ENCODE data around the gene BATF.

The BATF gene

DNA sequence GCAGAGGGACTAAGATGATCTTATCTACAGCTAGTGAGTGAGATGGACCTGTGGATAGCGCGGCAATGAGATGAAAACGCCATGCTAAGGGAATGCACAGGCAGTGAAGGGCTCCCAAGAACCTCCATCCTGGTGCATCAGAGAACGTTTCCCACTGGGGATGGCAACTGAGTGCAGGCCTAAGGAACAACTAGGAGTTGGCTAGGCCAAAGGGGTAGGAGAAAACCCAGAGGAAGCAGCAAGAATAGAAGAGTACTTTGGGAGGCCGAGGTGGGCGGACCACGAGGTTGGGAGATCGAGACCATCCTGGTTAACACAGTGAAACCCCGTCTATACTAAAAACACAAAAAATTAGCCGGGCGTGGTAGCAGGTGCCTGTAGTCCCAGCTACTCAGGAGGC, 24.6 kb upstream of the BATF start:
- DNase-seq (ENCODE audit: low read depth): no peak
- no peak overlapping the region for H3K4me3 ChIP-seq (ENCODE audit: low read depth, low read length)

DNA sequence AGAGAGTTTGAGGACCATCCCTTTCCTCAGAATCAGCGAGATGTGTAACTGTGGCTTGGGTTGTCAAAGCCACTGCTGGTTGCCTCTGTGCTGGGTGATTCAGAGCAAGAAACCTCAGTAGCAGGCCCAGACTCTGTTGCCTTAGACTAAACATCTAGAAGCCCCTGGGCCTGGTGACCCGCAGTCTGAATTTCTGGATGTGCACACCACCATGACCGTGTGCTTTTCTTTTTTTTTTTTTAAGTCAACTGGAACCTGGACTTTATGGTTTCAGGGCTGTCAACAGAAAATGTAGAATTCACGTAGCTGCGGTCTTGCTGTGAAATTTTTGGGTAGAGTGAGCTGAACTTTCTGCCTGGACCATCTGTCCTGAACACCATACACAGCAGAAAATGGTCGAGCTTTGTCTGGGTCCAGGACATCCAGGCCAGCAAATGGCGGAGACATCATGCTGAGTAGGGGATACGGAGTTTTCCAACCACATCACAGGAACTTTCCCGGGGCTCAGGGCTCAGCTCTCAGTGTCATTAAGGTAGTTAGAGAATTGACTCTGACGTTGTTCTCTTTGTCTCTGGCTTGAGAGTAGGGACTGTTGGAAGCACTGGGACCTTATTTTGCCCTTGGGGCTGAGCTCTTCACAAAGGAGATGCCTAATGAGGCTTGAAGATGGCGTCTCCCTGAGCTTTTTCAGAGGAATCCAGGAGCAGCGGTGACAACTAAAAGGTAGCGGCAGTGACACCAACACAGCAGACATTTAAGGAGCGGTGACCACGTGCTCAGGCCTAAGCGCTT, 23.0 kb upstream of the BATF start:
- no peak overlapping the region for H3K4me3 ChIP-seq (ENCODE audit: low read depth, low read length)
- no peak for DNase-seq (ENCODE audit: low read depth)

DNA sequence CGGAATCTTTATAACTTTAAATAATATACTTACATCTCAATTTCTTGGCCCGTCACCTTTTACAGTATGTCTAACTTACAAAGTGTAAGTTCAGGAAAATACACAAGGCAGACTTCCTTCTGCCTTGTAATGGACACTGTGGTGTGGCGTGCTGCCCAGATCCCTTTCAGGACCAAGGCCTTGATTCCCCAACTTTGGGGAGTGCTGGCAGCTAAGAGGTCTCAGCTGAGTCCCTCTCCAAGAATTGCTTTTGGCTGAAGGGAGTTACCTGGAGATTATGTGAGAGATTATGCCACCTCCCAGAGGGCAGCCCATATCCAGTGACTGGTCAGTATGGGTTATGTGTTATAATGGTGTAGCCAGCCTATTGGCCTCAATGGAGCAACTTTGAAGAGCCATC, 21.2 kb upstream of the BATF start:
- no peak overlapping the region for H3K4me3 ChIP-seq (ENCODE audit: low read depth, low read length)
- no peak for DNase-seq (ENCODE audit: low read depth)

DNA sequence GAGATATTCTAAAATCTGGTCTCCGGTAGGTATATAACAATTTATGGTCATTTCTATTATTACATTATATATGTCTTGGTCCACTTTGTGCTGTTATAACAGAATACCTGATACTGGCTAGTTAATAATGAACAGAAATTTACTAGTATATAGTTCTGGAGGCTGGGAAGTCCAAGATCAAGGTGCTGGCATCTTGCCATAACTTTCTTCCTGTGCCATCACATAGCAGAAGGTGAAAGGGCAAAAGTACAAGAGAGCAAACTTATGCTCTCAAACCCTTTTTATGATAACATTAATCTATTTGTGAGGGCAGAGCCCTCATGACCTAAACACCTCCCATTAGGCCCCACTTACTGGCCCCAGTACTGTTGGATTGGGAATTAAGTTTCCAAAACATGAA, 17.9 kb upstream of the BATF start:
- no peak for DNase-seq (ENCODE audit: low read depth)
- H3K4me3 ChIP-seq (ENCODE audit: low read depth, low read length): no peak overlapping the region

DNA sequence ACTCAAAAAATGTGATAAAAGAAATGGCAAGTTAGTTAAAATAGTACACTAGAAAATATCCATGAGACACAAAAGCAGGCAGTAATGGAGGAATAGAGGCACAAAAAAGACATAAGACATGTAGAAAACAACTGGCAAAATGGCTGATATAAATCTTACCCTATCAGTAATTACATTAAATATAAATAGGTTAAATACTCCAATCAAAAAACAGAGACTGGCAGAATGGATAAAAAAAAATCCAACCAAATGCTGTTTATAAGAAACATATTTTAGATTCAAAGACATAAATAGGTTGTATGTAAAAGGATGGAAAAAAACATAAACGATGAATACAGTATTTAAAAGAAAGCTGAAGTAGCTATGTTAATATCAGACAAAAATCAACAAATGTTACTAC, 15.3 kb upstream of the BATF start:
- no peak overlapping the region for H3K4me3 ChIP-seq (ENCODE audit: low read depth, low read length)
- no peak for DNase-seq (ENCODE audit: low read depth)

DNA sequence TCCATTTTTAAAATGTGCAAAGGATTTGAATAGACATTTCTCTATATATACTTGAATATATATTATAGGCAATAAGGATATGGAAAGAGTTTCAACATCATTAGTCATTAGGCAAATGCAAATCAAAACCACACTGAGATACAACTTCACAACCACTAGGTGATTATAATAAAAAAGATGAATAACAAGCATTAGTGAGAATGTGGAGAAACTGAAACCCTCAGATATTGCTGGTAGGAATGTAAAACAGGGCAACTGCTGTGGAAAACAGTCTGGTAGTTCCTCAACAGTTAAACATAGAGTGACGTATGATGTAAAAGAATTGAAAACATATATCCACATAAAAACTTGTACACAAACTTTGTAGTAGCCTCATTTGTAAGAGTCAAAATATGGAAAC, 11.7 kb upstream of the BATF start:
- DNase-seq (ENCODE audit: low read depth): no peak
- H3K4me3 ChIP-seq (ENCODE audit: low read depth, low read length): no peak overlapping the region

DNA sequence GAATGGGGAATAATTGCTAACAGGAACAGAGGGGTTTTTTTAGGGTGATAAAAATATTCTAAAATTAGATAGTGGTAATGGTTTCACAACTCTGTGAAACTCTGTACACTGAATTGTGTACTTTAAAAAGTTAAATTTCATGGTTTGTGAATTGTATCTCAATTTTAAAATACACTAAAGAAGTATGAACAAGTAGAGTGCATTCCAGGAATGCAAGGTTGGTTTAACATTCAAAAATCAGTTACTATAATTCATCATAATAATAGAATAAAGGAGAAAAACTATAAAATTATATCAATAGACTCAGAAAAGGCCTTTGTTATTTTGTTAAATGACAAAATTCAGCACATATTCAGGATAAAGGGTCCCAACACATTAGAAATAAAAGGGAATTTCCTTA, 11.1 kb upstream of the BATF start:
- no peak for DNase-seq (ENCODE audit: low read depth)
- no peak overlapping the region for H3K4me3 ChIP-seq (ENCODE audit: low read depth, low read length)

DNA sequence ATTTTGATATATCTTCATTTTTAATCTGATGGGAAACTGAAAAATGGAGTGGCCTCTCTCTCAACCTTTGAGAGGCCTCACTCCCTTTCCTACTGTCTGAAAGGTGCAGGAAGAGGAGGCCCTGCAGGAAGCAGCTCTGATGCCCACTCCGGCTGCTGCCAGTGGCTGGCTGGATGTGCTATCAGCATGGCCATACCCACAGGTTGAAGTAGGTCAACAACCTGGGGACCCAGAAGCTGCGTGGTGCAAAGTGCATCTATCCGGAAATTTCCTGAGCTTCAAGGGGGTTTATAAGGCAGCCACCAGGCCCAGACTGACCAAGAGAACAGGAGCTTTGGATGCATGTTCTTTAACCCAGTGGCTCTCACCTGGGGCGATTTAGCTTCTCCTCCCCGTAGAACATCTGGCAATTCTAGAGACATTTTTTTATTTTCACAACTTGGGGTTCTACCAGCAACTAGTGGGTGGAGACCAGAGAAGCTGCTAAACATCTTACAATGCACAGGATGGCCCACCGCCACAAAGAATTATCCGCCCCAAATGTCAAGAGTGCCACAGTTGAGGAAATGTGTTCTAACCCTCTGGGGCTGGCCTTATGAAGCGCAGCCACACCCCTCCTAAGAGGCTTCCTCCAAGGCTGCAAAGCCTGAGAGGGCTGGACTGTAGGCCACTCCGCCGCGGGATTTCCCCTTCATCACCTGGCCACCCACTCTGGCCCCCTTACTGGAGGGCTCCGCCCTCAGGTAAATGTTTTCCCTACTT, 8.2 kb upstream of the BATF start:
- DNase-seq (ENCODE audit: low read depth): no peak
- no peak overlapping the region for H3K4me3 ChIP-seq (ENCODE audit: low read depth, low read length)

DNA sequence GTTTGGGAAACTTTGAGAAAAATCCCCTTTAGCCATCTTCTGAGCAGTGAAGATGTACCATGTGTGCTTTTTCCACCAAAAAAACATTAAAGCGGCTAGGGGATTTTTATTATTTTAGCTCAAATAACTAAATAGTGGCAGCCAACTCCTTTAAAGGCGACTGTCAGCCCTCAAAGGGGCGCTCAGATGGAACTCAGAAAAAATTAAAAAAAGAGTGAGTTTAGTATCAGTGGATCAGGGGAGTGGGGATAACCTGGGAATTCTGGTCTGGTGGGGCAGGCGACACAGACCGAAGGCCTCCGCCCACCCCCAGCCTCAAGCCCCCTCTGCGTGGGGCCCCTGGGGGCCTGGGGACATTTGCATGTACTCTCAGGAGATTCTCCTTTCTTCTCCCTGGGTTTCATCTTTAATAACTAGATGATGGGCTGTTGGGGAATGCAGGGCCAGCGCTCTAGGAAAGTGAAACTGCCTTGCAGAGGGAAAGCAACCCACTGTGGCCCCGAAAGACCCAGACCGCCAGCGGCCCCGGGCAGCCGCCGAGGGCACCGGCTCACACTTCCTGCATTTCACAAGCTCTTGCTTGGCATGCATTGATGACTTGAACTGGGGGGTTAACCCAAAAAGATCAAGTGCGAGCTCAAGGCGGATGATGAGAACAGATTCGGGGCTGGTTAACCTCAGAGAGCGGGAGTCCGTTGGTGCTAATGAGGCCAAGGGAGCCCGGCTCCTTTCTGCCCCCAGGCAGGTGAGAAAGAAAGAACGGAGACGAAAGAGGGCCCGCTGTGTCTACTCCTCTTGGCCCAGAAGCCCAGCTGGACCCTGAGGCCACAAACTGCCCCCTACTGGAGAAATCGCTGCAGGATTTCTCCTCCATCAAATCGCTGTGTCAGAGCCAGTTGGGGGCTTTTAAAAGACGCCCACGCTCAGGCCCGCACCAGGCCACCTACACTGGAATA, 7.3 kb upstream of the BATF start:
- peak; percentile 16 for DNase-seq (ENCODE audit: low read depth)
- peak overlapping the region; percentile 32 for H3K4me3 ChIP-seq (ENCODE audit: low read depth, low read length)

DNA sequence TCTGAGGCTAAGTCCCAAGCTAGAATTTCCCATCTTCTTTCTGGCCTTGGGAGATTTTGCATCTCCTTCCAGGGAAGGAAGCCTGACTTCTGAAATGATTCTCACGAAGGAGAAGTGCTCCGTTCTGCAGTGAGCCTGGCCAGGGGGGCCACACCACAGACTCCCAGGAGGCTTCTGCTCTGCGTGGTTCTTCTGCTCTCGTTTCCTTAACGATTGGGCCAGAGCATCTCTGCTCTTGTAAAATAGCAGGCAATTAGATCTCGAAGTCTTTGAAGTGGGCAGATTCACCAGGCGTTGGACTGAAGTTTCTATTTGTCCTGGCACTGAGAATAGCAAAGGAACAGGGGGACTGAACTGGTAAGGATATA, 6.7 kb upstream of the BATF start:
- peak overlapping the region; percentile 32 for H3K4me3 ChIP-seq (ENCODE audit: low read depth, low read length)
- DNase-seq (ENCODE audit: low read depth): peak; percentile 76

DNA sequence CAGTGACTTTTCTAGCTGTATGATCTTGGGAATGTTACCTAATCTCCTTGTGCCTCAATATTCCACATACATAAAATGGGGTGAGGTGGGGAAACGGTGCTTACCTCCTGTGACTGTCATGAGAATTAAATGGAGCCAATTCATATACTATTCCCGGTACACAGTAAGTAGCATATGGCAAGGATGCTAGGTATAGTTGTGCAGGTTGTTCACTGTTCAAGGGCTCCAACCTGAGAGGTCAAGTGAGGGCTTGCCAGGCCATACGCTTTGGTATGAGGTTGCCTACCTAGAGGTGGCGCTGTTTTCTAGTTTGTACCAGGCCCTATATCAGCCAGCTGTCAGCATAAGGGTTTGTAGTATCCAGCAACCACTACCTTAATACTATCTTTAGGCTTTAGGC, 3.6 kb upstream of the BATF start:
- no peak for DNase-seq (ENCODE audit: low read depth)
- H3K4me3 ChIP-seq (ENCODE audit: low read depth, low read length): no peak overlapping the region

DNA sequence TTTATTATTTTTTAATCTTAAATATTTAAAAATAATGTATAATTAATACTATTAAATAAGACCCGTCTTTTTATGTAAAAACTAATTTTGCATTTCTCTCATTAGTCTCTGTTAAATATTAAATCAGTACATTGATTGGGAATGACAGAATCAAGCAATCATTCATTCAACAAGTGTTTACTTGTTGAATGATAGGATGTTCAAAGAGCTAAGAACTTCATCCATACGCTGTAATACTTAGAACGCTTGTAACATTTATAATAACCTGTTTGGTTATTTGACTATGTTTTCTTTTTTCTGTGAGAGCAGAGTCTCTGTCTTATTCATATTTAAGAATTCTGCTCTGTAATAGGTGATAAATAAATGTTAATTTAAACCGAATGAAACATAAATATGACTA, 2.9 kb upstream of the BATF start:
- DNase-seq (ENCODE audit: low read depth): no peak
- no peak overlapping the region for H3K4me3 ChIP-seq (ENCODE audit: low read depth, low read length)

DNA sequence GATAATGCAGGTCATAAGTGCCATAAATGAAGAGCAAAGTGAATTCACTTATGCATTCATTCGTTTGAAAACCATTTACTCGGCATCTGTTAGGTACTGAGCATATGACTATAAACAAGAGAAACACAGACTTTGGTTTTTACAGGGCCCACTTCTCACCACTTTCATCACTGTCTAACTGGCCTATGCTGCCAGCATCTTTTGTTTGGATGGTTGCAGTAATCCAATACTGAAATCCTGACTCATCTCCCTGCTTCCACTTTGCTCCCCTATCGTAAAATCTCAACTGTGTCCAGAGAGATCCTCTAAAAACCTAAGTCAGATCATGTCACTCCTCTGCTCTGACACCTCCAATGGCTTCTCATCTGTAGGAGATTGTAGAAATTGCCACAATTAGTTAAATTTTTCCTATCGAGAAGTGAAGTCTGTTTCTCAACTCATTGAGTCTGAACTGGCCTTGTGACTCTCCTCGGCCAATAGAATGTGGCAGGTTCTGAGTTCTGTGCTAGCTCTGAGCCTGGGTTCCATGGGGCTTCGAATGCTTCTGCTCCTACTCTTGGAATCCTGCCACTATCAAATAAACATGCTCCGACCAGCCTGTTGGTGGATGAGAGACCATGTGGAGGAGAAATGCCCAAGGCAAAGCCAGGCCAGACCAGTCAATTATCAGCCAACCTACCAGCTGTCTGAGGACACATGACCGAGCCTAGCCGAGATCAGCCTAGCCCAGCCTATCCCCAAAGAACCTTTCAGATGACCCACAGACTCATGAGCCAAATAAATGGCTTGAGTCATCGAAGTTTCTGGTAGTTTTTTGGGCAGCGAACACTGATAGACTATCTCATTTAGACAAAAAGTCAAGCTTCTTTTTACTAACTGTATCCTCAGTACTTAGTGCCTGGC, 2.2 kb upstream of the BATF start:
- DNase-seq (ENCODE audit: low read depth): peak; percentile 47
- H3K4me3 ChIP-seq (ENCODE audit: low read depth, low read length): no peak overlapping the region

DNA sequence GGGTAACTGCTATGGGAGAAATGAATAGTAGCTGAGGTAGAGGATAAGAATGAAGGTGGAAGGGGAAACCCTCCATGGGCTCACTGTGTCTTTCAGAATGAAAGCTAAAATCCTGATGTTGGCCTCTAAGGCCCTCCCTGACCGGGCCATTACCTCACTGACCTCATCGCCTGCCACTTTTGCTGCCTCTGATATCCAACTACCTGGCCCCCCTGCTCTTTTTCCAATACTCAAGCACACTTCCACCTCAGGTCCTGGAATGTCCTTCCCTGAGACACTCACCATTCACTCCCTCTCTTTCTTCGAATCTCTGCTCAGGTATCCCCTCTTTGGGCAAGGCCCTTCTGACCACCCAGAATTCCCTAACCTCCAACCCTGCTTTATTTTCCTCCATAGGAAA, 1.4 kb upstream of the BATF start:
- H3K4me3 ChIP-seq (ENCODE audit: low read depth, low read length): no peak overlapping the region
- DNase-seq (ENCODE audit: low read depth): no peak

DNA sequence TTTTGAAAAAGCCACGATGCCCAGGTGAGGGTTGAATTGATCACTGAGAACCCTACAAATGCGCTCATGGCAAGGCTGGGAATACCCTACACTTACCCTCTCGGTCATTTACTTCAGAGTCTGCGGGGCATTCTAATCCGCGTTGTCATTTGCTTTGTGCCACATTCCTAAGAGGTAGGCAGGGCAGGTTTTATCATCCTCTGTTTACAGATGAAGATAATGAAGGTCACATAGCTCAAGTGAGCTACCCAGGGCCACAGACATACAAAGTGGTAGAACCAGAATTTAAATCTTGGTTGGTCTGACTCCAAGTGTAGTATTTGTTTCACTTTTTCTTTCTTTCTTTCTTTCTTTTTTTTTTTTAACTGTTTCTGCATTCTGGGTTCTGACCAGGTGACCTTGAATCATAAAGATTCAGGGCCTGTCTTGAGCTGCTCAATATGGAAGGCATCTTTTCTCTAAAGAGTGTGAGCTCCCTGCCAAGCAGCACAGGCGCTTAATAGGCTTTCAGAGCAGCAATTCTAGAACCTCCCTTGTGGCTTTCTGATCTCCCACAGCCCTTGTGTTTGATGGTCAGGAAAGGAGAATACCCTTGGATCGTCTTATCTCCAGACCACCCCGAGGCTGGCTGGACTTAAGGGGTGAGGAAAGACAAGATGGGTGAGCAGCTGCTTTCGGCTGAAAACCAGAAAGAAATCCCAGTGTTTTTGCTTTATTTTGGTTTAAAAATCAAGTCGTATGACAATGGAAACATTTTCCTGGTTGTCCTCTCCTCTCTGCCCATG, 662 bp upstream of the BATF start:
- no peak for DNase-seq (ENCODE audit: low read depth)
- H3K4me3 ChIP-seq (ENCODE audit: low read depth, low read length): no peak overlapping the region

DNA sequence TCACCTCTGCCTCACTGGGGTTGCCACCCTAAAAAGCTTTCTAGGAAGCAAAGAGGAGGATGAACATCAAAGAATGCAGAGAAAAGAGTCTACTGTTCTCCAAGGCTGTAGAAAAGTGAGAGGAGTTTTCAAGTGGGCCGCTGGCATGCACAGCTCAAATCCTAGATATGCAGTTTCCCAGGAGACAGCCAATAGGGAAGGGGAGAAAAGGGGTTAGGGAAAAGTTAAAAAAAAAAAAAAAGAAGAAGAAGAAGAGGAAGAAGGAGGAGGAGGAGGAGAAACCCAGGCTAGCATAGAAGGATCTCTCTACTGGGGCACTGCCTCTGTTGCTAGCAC, 682 bp downstream of the BATF start:
- H3K4me3 ChIP-seq (ENCODE audit: low read depth, low read length): no peak overlapping the region
- DNase-seq (ENCODE audit: low read depth): no peak

DNA sequence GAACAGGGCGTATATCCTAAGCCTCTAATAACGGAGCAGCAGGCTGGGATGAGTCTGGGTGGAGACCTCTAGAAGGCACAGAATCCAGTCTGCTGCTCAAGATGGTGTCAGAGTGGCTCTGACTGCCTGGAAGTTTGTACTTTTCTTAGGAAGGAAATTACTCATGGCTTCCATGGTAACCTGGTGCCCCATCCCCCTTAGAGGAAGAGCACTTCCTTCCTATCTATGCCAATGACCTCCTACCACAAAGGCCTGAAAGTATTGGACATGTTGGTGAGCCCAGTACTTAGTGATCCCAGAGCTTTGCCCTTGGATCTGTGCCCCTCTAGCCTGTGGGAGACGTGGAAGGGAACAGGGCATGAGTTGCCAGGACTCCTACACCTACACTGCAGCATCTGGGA, 1.5 kb downstream of the BATF start:
- DNase-seq (ENCODE audit: low read depth): no peak
- H3K4me3 ChIP-seq (ENCODE audit: low read depth, low read length): no peak overlapping the region

DNA sequence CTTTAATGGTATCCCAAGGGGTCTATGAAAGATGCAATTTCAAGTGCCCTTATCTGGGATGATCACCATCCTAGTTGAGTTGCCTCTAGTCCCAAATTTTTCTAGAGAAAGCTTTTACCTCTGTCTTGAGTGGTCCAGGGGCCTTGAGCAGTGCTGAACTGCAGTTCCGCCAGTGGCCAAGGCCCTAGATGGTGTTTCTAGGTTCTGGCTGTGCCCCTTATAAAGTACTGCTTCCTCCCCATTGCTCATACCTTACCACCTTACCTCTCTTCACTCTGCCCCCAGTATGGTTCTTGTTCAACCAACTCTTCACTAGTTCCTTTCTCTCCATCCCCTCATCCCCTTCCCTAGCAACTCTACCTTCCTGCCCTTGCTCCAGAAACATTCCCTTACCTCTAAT, 3.7 kb downstream of the BATF start:
- DNase-seq (ENCODE audit: low read depth): no peak
- H3K4me3 ChIP-seq (ENCODE audit: low read depth, low read length): no peak overlapping the region

Measured in skeletal muscle cell (primary cell).